DOHH2 (cell line): Measurements from ENCODE around the gene NBEA.
A peak's percentile ranks its signal among the peaks of the same experiment; 100 is the strongest.

Source experiments
- H3F3A ChIP-seq: fragments of 200-600 bp; sonication (generic), shearing (Covaris generic); 2 replicates; pipeline ENCODE4 v1.6.0; 2016; ENCODE audit warnings: antibody characterized with exemption, mild to moderate bottlenecking; ENCODE audit not compliant: control insufficient read depth, insufficient read depth
- H3K27ac ChIP-seq: fragments of 200-600 bp; sonication (generic); 2 replicates; pipeline ENCODE4 v1.5.1; 2014; ENCODE audit warnings: low read depth, mild to moderate bottlenecking, low read length, moderate library complexity
- H3K27me3 ChIP-seq: fragments of 200-600 bp; sonication (generic); 2 replicates; pipeline ENCODE4 v1.6.1; 2014; ENCODE audit warnings: mild to moderate bottlenecking, low read length, mixed read lengths; ENCODE audit not compliant: control insufficient read depth
- H3K36me3 ChIP-seq: fragments of 200-600 bp; sonication (generic); 2 replicates; pipeline ENCODE4 v1.6.1; 2014; ENCODE audit warnings: mild to moderate bottlenecking, low read length, moderate library complexity, mixed read lengths; ENCODE audit not compliant: control insufficient read depth
- H3K4me1 ChIP-seq: fragments of 200-600 bp; sonication (generic); 2 replicates; pipeline ENCODE4 v1.6.1; 2014; ENCODE audit warnings: mild to moderate bottlenecking, low read length, mixed read lengths; ENCODE audit not compliant: control insufficient read depth
- H3K4me2 ChIP-seq: fragments of 200-600 bp; sonication (generic); 2 replicates; pipeline ENCODE4 v1.6.0; 2014; ENCODE audit warnings: mild to moderate bottlenecking, low read length, moderate library complexity
- H3K4me3 ChIP-seq: fragments of 200-600 bp; sonication (generic); 2 replicates; pipeline ENCODE4 v1.5.1; 2014; ENCODE audit warnings: mild to moderate bottlenecking, low read length, mixed read lengths
- H3K79me2 ChIP-seq: fragments of 200-600 bp; sonication (generic); 2 replicates; pipeline ENCODE4 v1.6.1; 2014; ENCODE audit warnings: mild to moderate bottlenecking, low read length, mixed read lengths; ENCODE audit not compliant: control insufficient read depth
- H3K9me2 ChIP-seq: fragments of 200-600 bp; sonication (generic); replicated peaks from 2 replicates; pipeline ENCODE4 v1.6.1; 2014; ENCODE audit warnings: mild to moderate bottlenecking, low read length, mixed read lengths; ENCODE audit not compliant: control insufficient read depth
- H3K9me3 ChIP-seq: fragments of 200-600 bp; sonication (generic); 2 replicates; pipeline ENCODE4 v1.6.1; 2014; ENCODE audit warnings: antibody characterized with exemption, low read length, mixed read lengths; ENCODE audit not compliant: control insufficient read depth, insufficient read depth
- H4K20me1 ChIP-seq: fragments of 200-600 bp; sonication (generic); 2 replicates; pipeline ENCODE4 v1.6.0; 2014; ENCODE audit warnings: low read depth, mild to moderate bottlenecking, antibody characterized with exemption, low read length, moderate library complexity; ENCODE audit not compliant: control insufficient read depth, insufficient read depth
- EZH2phosphoT487 ChIP-seq: fragments of 200-600 bp; sonication (generic); IDR thresholded peaks from 2 replicates; pipeline ENCODE4 v1.6.1; 2017; ENCODE audit warnings: borderline replicate concordance, mild to moderate bottlenecking, antibody characterized with exemption, low read length, moderate library complexity, mixed read lengths
- TF ChIP-seq, protein P1 (sequence below): fragments of 200-600 bp; sonication (generic); IDR thresholded peaks from one replicate; pipeline ENCODE4 v1.5.1; 2014; ENCODE audit warnings: antibody characterized with exemption, mild to moderate bottlenecking, low read depth, low read length; ENCODE audit not compliant: poor library complexity, severe bottlenecking

Gene NBEA, protein sequence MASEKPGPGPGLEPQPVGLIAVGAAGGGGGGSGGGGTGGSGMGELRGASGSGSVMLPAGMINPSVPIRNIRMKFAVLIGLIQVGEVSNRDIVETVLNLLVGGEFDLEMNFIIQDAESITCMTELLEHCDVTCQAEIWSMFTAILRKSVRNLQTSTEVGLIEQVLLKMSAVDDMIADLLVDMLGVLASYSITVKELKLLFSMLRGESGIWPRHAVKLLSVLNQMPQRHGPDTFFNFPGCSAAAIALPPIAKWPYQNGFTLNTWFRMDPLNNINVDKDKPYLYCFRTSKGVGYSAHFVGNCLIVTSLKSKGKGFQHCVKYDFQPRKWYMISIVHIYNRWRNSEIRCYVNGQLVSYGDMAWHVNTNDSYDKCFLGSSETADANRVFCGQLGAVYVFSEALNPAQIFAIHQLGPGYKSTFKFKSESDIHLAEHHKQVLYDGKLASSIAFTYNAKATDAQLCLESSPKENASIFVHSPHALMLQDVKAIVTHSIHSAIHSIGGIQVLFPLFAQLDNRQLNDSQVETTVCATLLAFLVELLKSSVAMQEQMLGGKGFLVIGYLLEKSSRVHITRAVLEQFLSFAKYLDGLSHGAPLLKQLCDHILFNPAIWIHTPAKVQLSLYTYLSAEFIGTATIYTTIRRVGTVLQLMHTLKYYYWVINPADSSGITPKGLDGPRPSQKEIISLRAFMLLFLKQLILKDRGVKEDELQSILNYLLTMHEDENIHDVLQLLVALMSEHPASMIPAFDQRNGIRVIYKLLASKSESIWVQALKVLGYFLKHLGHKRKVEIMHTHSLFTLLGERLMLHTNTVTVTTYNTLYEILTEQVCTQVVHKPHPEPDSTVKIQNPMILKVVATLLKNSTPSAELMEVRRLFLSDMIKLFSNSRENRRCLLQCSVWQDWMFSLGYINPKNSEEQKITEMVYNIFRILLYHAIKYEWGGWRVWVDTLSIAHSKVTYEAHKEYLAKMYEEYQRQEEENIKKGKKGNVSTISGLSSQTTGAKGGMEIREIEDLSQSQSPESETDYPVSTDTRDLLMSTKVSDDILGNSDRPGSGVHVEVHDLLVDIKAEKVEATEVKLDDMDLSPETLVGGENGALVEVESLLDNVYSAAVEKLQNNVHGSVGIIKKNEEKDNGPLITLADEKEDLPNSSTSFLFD (N-terminal part only)

DNA sequence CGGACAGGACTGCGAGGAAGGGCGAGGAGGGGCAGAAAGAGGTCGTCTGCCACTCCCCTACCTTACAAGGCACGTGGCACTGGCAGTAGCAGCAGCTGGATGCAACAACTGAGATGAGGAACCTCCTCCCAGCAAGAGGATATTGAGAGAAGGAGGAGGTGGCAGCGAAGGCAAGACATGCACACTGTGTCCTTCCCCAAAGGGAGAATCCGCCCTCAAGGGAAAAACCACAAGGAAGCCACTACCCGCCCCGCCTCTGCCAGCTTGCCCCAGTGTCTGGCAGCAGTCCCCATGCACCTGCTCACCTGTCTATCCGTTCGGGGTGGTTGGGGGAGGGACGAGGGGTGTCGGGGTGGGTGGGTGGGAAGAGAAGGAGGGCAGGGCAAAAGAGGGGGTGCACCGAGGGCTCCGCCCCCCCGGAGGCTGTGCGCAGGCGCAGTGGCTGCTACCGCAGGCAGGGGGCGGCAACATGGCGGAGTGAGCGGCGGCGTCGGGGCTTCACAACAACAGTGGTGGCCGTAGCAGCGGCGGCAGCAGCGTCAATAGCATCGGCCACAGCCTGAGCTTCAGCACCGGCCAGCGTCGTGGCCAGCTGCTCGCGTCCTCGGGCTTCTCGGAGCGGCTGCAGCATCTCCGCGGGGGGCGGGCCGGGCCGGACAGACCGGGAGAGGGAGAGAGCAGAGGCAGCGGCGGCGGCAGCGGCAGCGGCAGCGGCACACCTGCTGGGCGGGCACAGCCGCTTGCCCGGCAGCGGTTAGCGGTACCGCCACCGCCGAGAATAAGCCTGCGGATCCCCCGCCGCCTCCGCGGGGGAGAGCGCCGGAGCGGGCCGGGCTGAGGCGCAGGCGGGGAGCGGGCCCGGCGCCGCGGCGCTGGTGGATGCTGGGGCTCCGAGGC lies at the start of gene NBEA:
NBEA (plus strand) TSS at position 436 of the 897 bp plus-strand sequence. CDS start 551 bp downstream, outside the sequence.
- 0 out of 2 replicates have a peak, but pooled peaks cover 4% of the 10 kb centered on the region for H4K20me1 ChIP-seq
- no peaks in the 10 kb centered on the region for H3K36me3 ChIP-seq
- H3K79me2 ChIP-seq: peaks cover 38% of the 10 kb centered on the region
- H3K9me2 ChIP-seq: no peaks in the 10 kb centered on the region
- peaks cover 5% of the 10 kb centered on the region; the same call in 1 of the 2 replicates for H3F3A ChIP-seq
- H3K4me3 ChIP-seq: peak within 1 kb of the TSS; percentile 75
- no peak for TF ChIP-seq EZH2phosphoT487
- TF ChIP-seq, protein P1, sequence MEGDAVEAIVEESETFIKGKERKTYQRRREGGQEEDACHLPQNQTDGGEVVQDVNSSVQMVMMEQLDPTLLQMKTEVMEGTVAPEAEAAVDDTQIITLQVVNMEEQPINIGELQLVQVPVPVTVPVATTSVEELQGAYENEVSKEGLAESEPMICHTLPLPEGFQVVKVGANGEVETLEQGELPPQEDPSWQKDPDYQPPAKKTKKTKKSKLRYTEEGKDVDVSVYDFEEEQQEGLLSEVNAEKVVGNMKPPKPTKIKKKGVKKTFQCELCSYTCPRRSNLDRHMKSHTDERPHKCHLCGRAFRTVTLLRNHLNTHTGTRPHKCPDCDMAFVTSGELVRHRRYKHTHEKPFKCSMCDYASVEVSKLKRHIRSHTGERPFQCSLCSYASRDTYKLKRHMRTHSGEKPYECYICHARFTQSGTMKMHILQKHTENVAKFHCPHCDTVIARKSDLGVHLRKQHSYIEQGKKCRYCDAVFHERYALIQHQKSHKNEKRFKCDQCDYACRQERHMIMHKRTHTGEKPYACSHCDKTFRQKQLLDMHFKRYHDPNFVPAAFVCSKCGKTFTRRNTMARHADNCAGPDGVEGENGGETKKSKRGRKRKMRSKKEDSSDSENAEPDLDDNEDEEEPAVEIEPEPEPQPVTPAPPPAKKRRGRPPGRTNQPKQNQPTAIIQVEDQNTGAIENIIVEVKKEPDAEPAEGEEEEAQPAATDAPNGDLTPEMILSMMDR: no peak
- H3K4me1 ChIP-seq: peaks cover 46% of the 10 kb centered on the region
- no peaks in the 10 kb centered on the region for H3K27me3 ChIP-seq
- peak within 1 kb of the TSS; percentile 89 for H3K4me2 ChIP-seq
- H3K27ac ChIP-seq: no peak within 1 kb of the TSS
- no peaks in the 10 kb centered on the region for H3K9me3 ChIP-seq

DNA sequence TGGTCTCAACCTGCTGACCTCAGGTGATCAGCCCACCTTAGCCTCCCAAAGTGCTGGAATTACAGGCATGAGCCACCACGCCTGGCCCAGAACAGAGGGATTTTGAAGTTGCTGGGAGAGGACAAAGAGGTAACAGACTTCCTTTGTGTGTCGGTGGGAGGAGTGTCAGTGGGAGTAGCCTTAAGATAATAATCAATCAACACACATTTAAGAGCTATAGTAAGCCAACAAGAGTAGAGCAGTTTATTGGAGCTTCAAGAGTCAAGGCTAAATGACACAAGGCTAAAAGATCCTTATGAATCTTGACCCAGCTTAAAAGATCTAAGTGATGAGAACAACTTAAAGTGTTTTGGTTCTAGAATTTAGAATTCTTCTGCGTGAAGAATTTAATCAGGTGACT lies 47.3 kb upstream of the NBEA start:
- H3K36me3 ChIP-seq: no peaks in the 10 kb centered on the region
- no peaks in the 10 kb centered on the region for H3F3A ChIP-seq
- H3K27me3 ChIP-seq: no peaks in the 10 kb centered on the region
- no peak overlapping the region for H3K4me3 ChIP-seq
- H3K9me3 ChIP-seq: no peaks in the 10 kb centered on the region
- no peak overlapping the region for H3K27ac ChIP-seq
- no peaks in the 10 kb centered on the region for H3K9me2 ChIP-seq
- no peak overlapping the region for H3K4me2 ChIP-seq
- H4K20me1 ChIP-seq: no peaks in the 10 kb centered on the region
- no peaks in the 10 kb centered on the region for H3K79me2 ChIP-seq
- no peak for TF ChIP-seq EZH2phosphoT487
- TF ChIP-seq, protein P1: no peak
- H3K4me1 ChIP-seq: no peaks in the 10 kb centered on the region

DNA sequence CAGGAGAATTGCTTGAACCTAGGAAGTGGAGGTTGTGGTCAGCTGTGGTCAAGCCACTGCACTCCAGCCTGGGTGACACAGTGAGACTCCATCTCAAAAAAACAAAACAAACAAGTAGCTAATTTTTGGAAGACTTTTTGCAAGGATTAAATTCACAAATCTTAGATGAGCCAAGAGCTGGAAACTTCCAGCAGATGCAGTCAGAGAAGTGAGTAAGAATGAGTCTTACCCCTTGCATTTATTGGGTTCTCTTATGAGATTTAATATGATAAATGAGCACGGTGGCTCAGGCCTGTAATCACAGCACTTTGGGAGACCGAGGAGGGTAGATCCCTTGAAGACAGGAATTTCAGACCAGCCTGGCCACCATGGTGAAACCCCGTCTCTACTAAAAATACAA lies 44.9 kb upstream of the NBEA start:
- no peaks in the 10 kb centered on the region for H3K9me2 ChIP-seq
- no peaks in the 10 kb centered on the region for H3K27me3 ChIP-seq
- no peak overlapping the region for H3K27ac ChIP-seq
- no peak for TF ChIP-seq EZH2phosphoT487
- TF ChIP-seq, protein P1: no peak
- H3K9me3 ChIP-seq: no peaks in the 10 kb centered on the region
- H3K4me2 ChIP-seq: no peak overlapping the region
- no peaks in the 10 kb centered on the region for H3K36me3 ChIP-seq
- no peaks in the 10 kb centered on the region for H3K4me1 ChIP-seq
- no peaks in the 10 kb centered on the region for H4K20me1 ChIP-seq
- no peak overlapping the region for H3K4me3 ChIP-seq
- H3F3A ChIP-seq: no peaks in the 10 kb centered on the region
- no peaks in the 10 kb centered on the region for H3K79me2 ChIP-seq
